Ovary (tissue), 9 donors: ENCODE data around the gene OR51L1. TPM values are rescaled to one million over a fixed set of nuclear protein-coding genes. Genes with fewer than 3 reads are reported as not detected.

Source experiments
- DNase-seq, 5 donors: peaks; one replicate each; pipeline ENCODE4 v3.0.0-alpha.2; 2019 to 2020
- H3K27ac ChIP-seq, 2 donors: fragments of 200-600 bp; one replicate each; pipeline versions ENCODE4 v1.5.1 to v1.8.0; 2019 to 2022
- H3K27me3 ChIP-seq: fragments of 200-600 bp; one replicate; pipeline ENCODE4 v1.8.0; 2022
- H3K36me3 ChIP-seq: fragments of 200-600 bp; sonication (generic); one replicate; pipeline ENCODE4 v1.5.1; 2019
- H3K4me1 ChIP-seq: one replicate; pipeline ENCODE4 v1.8.1; 2013; ENCODE audit warnings: mild to moderate bottlenecking, moderate library complexity; ENCODE audit not compliant: insufficient read depth
- H3K4me3 ChIP-seq: fragments of 200-600 bp; sonication (generic); one replicate; pipeline ENCODE4 v1.5.1; 2017
- H3K9me3 ChIP-seq, 2 donors: fragments of 200-600 bp in 1 of 2; sonication (generic) in 1 of 2; one replicate each; pipeline versions ENCODE4 v1.5.1 to v1.8.1; 2013 to 2019; ENCODE audit warnings: mild to moderate bottlenecking in 1 of 2, moderate library complexity in 1 of 2
- CTCF ChIP-seq, 3 donors: fragments of 450-650 bp in 2 of 3; fragments of 200-600 bp in 1 of 3; IDR thresholded peaks; one replicate each; pipeline versions ENCODE4 v1.5.1 to v1.8.0; 2016 to 2022; ENCODE audit warnings: antibody characterized with exemption in 3 of 3, mild to moderate bottlenecking in 1 of 3
- EP300 ChIP-seq: sonication (generic); formaldehyde crosslinking; IDR thresholded peaks from one replicate; pipeline ENCODE4 v1.6.1; 2017; ENCODE audit warnings: antibody characterized with exemption
- POLR2A ChIP-seq: fragments of 450-650 bp; IDR thresholded peaks from one replicate; pipeline ENCODE4 v1.6.1; 2017; ENCODE audit warnings: antibody characterized with exemption, mild to moderate bottlenecking, moderate library complexity
- WGBS, 3 donors: extraction: QIAGEN DNeasy Blood & Tissue Kit in 1 of 3; methylation state at CpG; one replicate each; pipeline versions ENCODE4 v1.1.5 to v1.1.7; 2013 to 2017; 5-methylcytosine and 5-hydroxymethylcytosine counted together
- intact Hi-C, 4 donors: fragments of 100-400 bp; cut with DNase I; formaldehyde crosslinking; loops; one replicate each; pipeline versions ENCODE4 v1.11.0 to v1.15.1; 2022 to 2023
- polyA plus RNA-seq, 2 donors: library from polyadenylated mRNA; stranded (reverse); fragments of 200-250 nt in 1 of 2; fragments of 350-450 nt in 1 of 2; fragmentation: Illumina TruSeq in 1 of 2; extraction: RNeasy Lipid Tissue Mini Kit (QIAGEN cat#74804) in 1 of 2; gene quantifications; one replicate each; pipeline ENCODE4 v1.2.3, GENCODE V29; 2013 to 2014
- total RNA-seq, 7 donors: library from RNA; depleted of rRNA in 2 of 7; stranded (reverse); fragments of >200 nt in 2 of 7; fragmentation: NEBNext Ultra II Directional in 3 of 7; extraction: Animal tissue kit (Norgen Biotek cat#: 25700) in 3 of 7; gene quantifications; one replicate each; pipeline versions ENCODE4 v1.1.0 to v1.2.4, GENCODE V29; 2016 to 2023
- donor health status: DM: no; HTN: no; CAD: no; lungs with moderate emphysema.
- donor health status: DM: no; HTN: no; CAD: no.
- donor health status: Bipolar disorder and iron deficiency.
- donor health status: DM: yes; HTN: yes; CAD: no.
- donor health status: DM: no; HTN: no; CAD: no.
- donor health status: DM: yes; HTN: yes; CAD: no.

The OR51L1 gene
- total and polyA plus RNA-seq, 9 donors = not detected

DNA sequence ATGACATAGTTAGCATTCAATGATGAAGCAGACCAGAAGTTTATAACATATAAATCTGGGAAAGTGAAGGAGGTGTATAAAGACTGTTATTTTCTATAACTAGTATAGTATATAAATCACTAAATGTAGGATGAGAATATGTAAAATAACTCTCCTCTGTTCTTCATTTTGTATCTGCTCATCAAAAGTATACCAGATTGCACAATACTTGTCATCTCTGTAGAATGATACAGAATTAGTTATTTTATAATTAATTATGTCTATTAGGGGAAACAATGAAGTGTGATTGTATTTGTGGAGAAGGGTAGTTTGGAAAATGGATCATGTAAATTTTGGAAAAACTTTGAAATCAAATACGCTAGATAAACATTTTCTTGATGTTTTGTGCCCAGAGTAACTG lies 18.4 kb downstream of the OR51L1 start:
- H3K9me3 ChIP-seq = no peaks in the 10 kb centered on the region
- no peaks in the 10 kb centered on the region for H3K36me3 ChIP-seq
- WGBS, 3 donors = 76 to 91% (median 86%) methylated on average over 1 of the region's 1 CpG
- TF ChIP-seq POLR2A (no peak), CTCF (IDR thresholded peaks at IDR 0.05) (no peak), EP300 (no peak)
- no peak overlapping the region for H3K27ac ChIP-seq
- DNase-seq = no peak
- H3K27me3 ChIP-seq = no peaks in the 10 kb centered on the region
- H3K4me1 ChIP-seq = no peaks in the 10 kb centered on the region
- intact Hi-C loops = no loop called here
- no peak overlapping the region for H3K4me3 ChIP-seq

- Histone ChIP-seq H3K4me1 (no peaks in the 10 kb centered on the region), H3K27me3 (no peaks in the 10 kb centered on the region), H3K27ac (no peak overlapping the region), H3K9me3 (peaks cover 0 to 4% of the 10 kb centered on the region in 2 donors), H3K36me3 (no peaks in the 10 kb centered on the region), H3K4me3 (no peak overlapping the region)
- DNase-seq = no peak
- TF ChIP-seq CTCF (IDR thresholded peaks at IDR 0.05) (no peak), POLR2A (no peak), EP300 (no peak)
- 83 to 100% (median 89%) methylated on average over 2 of the region's 2 CpGs for WGBS, 3 donors
- intact Hi-C loops = no loop called here
Measured at GRCh38 chr11:5021996-5022395, 27.3 kb downstream of the OR51L1 start.

DNA sequence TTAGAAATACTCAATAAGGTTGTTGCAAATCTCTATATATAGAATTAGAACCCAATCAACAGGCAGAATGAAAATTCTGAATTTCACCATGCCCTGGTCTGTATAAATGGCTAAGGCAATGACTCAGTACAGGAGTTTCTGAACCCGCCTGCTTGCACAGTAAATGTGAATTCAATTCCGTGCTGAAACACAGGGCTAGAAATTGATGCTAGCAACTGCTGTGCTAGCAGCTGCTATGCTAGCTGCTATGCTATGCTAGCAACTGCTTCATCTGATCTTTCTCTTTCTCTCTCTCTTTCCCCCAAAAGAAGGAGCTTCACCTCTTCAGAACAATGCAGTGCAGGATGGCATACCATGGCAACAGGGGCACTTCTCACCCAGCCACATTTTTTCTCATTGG lies 42.0 kb downstream of the OR51L1 start:
- intact Hi-C loops = no loop called here
- Histone ChIP-seq H3K27ac (no peak overlapping the region), H3K9me3 (no peaks in the 10 kb centered on the region), H3K36me3 (no peaks in the 10 kb centered on the region), H3K4me3 (no peak overlapping the region), H3K27me3 (no peaks in the 10 kb centered on the region), H3K4me1 (no peaks in the 10 kb centered on the region)
- 69 to 81% (median 81%) methylated on average over 2 of the region's 2 CpGs for WGBS, 3 donors
- no peak for DNase-seq
- no peak for TF ChIP-seq CTCF (IDR thresholded peaks at IDR 0.05)
- no peak for TF ChIP-seq POLR2A
- TF ChIP-seq EP300 = no peak

GRCh38 chr11:5037926-5038325 lies 43.3 kb downstream of the OR51L1 start:
- 46 to 52% (median 49%) methylated on average over 2 of the region's 2 CpGs for WGBS, 3 donors
- no peaks in the 10 kb centered on the region for H3K27me3 ChIP-seq
- DNase-seq = no peak
- intact Hi-C loops = no loop called here
- H3K9me3 ChIP-seq = no peaks in the 10 kb centered on the region
- TF ChIP-seq EP300 (no peak), CTCF (IDR thresholded peaks at IDR 0.05) (no peak), POLR2A (no peak)
- H3K4me1 ChIP-seq = no peaks in the 10 kb centered on the region
- H3K36me3 ChIP-seq = no peaks in the 10 kb centered on the region
- no peak overlapping the region for H3K27ac ChIP-seq
- no peak overlapping the region for H3K4me3 ChIP-seq

DNA sequence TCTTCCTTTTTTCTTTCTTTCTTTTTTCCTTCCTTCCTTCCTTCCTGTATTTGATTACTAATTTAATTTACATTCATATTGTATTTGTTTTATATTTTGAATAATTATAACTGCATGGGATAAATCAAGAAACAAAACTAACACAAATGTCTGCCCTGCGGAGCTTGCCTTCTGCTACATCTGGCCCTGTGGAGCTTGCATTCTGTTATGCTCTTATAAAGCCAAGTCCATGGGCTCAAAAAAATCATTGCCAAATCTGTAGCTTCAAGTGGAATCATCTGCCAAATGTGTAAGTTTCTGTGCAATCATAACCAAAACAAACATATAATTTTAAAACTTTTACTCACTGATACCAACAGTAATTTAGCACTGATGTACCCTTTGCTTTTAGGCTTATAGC lies 43.7 kb downstream of the OR51L1 start:
- H3K27ac ChIP-seq = no peak overlapping the region
- H3K27me3 ChIP-seq = no peaks in the 10 kb centered on the region
- no peak overlapping the region for H3K4me3 ChIP-seq
- intact Hi-C loops = no loop called here
- DNase-seq = no peak
- H3K4me1 ChIP-seq = no peaks in the 10 kb centered on the region
- no peak for TF ChIP-seq CTCF (IDR thresholded peaks at IDR 0.05)
- TF ChIP-seq POLR2A = no peak
- TF ChIP-seq EP300 = no peak
- no peaks in the 10 kb centered on the region for H3K36me3 ChIP-seq
- WGBS, 3 donors = 56 to 75% (median 57%) methylated on average over 1 of the region's 1 CpG
- H3K9me3 ChIP-seq = no peaks in the 10 kb centered on the region
